DMS 273 treated with DMSO at 0.1 percent for 48 hours (cell line): ENCODE measurements around the gene NCEH1.
A peak's percentile ranks its signal among the peaks of the same experiment; 100 is the strongest.

Source experiments
- DNase-seq: peaks from one replicate; lab custom pipeline; 2025; lab: John Stamatoyannopoulos, UW

NCEH1 gene

GRCh38 chr3:172646439-172647015, 64.3 kb downstream of the NCEH1 start:
- DNase-seq: peak; percentile 75

GRCh38 chr3:172644258-172644657, 66.6 kb downstream of the NCEH1 start:
- DNase-seq: no peak

- DNase-seq: peak; percentile 73
Measured at GRCh38 chr3:172643506-172644179, 67.2 kb downstream of the NCEH1 start.

GRCh38 chr3:172641291-172641690, 69.6 kb downstream of the NCEH1 start:
- no peak for DNase-seq

GRCh38 chr3:172640751-172641150, 70.1 kb downstream of the NCEH1 start:
- DNase-seq: no peak

GRCh38 chr3:172635588-172635987, 75.3 kb downstream of the NCEH1 start:
- no peak for DNase-seq

GRCh38 chr3:172634948-172635347, 75.9 kb downstream of the NCEH1 start:
- DNase-seq: no peak

- DNase-seq: no peak
Measured at GRCh38 chr3:172630316-172630715, 80.6 kb downstream of the NCEH1 start.

- DNase-seq: no peak
Measured at GRCh38 chr3:172629470-172629869, 81.4 kb downstream of the NCEH1 start.

GRCh38 chr3:172627057-172627809, 83.6 kb downstream of the NCEH1 start:
- no peak for DNase-seq

- DNase-seq: no peak
Measured at GRCh38 chr3:172626021-172626640, 84.7 kb downstream of the NCEH1 start.

- no peak for DNase-seq
Measured at GRCh38 chr3:172625404-172625803, 85.5 kb downstream of the NCEH1 start.

- no peak for DNase-seq
Measured at GRCh38 chr3:172624999-172625398, 85.9 kb downstream of the NCEH1 start.

GRCh38 chr3:172622916-172623700, 87.8 kb downstream of the NCEH1 start:
- DNase-seq: no peak

- DNase-seq: no peak
Measured at GRCh38 chr3:172622156-172622555, 88.7 kb downstream of the NCEH1 start.

GRCh38 chr3:172617976-172618375, 92.9 kb downstream of the NCEH1 start:
- DNase-seq: no peak

GRCh38 chr3:172617013-172617706, 93.7 kb downstream of the NCEH1 start:
- no peak for DNase-seq

GRCh38 chr3:172616031-172616461, 94.8 kb downstream of the NCEH1 start:
- no peak for DNase-seq

GRCh38 chr3:172615296-172615695, 95.6 kb downstream of the NCEH1 start:
- no peak for DNase-seq

GRCh38 chr3:172614340-172615274, 96.3 kb downstream of the NCEH1 start:
- no peak for DNase-seq
